Measurements from ENCODE around the gene RREB1.

Gene RREB1

DNA sequence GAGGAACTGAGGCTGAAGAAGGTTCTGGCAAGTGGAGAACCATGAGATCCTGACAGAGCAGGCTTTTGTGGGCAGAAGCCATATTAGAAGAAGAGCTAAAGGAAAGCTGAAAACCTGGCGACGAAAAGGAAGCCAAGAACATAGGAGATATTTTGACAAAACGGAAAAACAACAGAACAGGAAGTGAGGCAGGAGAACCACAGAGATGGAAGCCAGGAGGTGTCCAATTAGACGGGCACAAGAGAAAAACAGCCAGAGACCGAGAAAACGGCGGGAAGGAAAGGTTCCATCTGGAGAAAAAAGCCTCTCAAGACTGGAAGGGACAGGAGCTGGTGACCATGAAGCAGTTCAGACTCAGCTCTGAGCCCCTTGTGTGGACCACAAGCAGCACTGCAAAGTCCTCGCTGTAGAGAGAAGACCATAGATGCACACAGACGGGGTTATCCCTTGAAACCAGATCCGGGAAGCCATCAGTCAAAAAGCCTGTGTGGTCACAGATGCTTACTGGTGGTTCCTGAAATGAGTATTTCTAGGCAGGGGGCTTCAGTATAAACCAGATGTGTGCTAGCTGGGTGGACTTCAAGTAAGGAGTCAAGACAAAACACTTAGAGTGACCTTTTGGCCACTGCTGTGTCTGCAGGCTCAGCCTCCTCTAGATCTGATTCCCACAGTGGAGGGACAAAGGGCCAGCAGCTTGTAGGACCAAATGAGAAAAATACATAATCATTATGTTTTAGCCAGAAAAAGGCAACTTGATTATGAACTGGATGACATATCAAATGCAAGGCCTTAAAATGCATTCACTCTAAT lies 174.5 kb downstream of the RREB1 start:
- TF ChIP-seq, protein P1, sequence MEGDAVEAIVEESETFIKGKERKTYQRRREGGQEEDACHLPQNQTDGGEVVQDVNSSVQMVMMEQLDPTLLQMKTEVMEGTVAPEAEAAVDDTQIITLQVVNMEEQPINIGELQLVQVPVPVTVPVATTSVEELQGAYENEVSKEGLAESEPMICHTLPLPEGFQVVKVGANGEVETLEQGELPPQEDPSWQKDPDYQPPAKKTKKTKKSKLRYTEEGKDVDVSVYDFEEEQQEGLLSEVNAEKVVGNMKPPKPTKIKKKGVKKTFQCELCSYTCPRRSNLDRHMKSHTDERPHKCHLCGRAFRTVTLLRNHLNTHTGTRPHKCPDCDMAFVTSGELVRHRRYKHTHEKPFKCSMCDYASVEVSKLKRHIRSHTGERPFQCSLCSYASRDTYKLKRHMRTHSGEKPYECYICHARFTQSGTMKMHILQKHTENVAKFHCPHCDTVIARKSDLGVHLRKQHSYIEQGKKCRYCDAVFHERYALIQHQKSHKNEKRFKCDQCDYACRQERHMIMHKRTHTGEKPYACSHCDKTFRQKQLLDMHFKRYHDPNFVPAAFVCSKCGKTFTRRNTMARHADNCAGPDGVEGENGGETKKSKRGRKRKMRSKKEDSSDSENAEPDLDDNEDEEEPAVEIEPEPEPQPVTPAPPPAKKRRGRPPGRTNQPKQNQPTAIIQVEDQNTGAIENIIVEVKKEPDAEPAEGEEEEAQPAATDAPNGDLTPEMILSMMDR (conservative IDR thresholded peaks at IDR 0.05; ENCODE audit: low read length), result no peak
- no peak for DNase-seq (ENCODE audit: low read depth)
- no peak overlapping the region for H3K4me3 ChIP-seq (ENCODE audit: low read length)

DNA sequence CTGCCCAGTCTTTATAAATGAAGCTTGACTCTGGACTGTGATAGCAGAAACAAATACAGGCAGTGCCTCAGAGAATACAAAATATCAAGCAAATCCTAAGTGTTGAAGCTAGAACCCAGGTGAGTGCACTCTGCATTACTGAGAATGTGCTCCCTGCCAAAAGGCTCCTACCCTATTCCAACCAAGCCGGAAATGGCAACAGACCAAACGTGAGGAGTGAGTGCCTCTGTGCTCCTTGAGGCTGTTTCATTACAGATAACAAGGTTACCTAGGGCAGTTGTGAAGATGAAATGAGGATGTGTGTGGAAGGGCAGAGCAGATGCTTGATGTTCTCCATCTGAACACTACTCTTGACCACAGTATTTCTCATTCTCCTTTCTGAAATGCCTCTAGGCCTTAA lies 175.9 kb downstream of the RREB1 start:
- TF ChIP-seq, protein P1 (conservative IDR thresholded peaks at IDR 0.05; ENCODE audit: low read length), result no peak
- no peak for DNase-seq (ENCODE audit: low read depth)
- H3K4me3 ChIP-seq (ENCODE audit: low read length), result no peak overlapping the region

DNA sequence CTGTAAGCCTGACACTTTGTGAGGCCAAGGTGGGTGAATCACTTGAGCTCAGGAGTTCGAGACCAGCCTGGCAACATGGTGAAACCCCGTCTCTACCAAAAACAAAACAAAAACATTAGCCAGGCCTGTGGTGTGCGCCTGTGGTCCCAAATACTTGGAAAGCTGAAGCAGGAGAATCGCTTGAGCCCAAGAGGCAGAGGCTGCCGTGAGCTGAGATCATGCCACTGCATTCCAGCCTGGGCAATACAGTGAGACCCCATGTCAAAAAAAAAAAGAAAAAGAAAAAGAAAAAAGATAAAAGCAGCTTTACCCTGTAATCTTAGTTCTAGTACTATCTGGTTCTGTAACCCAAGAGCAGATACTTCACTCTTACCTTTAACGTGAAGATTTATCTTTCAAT lies 177.7 kb downstream of the RREB1 start:
- TF ChIP-seq, protein P1 (conservative IDR thresholded peaks at IDR 0.05; ENCODE audit: low read length), result no peak
- DNase-seq (ENCODE audit: low read depth), result no peak
- H3K4me3 ChIP-seq (ENCODE audit: low read length), result no peak overlapping the region

DNA sequence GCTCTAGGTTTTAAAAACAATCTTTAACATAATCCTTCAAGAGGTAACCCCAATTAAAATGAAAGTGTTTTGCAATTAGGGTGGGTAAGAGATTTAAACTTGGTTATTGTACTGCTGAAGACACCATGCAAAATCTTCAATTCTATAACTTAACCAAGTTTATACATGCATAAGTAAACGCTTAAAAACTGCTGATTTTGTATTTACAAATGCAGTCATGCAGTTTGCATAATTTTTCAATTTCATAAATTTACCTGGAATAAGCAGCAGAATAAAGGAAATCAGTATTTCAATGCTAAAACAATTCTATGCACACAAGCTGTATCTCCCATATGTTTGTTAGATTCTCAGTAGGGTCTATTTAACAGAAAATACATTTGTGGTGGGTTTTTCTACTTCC lies 182.3 kb downstream of the RREB1 start:
- TF ChIP-seq, protein P1 (conservative IDR thresholded peaks at IDR 0.05; ENCODE audit: low read length), result no peak
- no peak overlapping the region for H3K4me3 ChIP-seq (ENCODE audit: low read length)
- DNase-seq (ENCODE audit: low read depth), result no peak

DNA sequence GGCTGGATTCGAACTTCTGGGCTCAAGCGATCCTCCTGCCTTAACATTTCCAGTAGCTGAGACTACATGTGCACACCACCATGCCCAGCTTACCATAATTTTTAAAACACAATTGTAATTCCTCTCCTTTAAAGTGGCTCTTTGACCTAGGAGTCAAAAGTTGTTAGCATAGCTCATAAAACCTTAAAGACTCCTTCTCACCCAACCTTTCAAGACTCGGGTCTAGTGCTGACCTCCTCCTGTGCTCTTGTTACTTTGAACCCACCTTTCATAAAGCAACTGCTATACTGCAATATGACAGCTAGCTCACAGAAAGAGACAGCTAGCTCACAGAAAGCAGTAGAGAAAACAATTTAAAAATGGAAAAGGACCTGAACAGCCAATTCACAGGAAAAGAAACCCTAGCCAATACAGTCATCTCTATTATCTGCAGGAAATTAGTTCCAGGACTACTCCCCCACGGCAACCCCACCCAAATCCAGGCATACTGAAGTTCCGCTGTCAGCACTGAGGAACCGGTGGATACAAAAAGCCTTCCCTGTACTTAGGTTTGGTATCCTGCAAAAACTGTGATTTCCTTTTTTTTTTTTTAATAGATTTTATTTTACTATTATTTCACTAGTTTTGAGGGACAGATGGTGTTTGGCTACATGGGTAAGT lies 185.0 kb downstream of the RREB1 start:
- H3K4me3 ChIP-seq (ENCODE audit: low read length), result no peak overlapping the region
- peak; percentile 25 for DNase-seq (ENCODE audit: low read depth)
- TF ChIP-seq, protein P1 (conservative IDR thresholded peaks at IDR 0.05; ENCODE audit: low read length), result no peak

DNA sequence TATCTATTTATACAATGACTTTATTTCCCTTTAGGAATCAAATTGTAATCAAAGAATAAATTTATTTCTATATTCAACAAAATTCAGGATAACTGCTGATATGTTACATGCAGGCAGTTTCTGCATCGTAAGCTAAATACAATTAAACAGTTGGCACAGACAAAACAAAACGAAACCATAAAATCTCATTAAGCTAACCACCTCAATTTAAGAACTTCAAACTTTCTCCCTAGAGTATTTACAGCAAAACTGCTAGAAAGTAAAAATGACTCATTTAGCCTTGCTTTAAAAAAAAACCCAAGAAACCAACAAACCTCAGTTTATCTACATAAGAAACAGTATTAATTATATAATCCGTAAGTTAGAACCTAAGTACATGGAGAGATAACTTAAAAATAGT lies 188.2 kb downstream of the RREB1 start:
- no peak for DNase-seq (ENCODE audit: low read depth)
- no peak overlapping the region for H3K4me3 ChIP-seq (ENCODE audit: low read length)
- TF ChIP-seq, protein P1 (conservative IDR thresholded peaks at IDR 0.05; ENCODE audit: low read length), result no peak

DNA sequence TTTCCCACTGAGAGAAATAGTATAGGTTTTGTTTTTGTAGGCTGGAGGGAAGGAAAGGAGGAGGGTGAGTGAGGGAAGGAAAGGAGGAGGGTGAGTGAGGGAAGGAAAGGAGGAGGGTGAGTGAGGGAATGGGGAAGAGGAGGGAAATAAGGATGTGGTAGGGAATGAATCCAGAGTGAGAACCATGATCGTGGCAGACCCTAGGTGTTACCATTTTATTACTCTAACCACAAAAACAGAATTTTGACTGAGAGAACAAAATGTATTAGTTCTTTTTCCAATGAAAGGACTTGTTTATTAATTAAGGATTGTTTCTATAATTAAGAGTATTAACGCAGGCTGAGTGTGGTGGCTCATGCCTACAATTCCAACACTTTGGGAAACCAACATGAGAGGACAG lies 188.8 kb downstream of the RREB1 start:
- TF ChIP-seq, protein P1 (conservative IDR thresholded peaks at IDR 0.05; ENCODE audit: low read length), result no peak
- DNase-seq (ENCODE audit: low read depth), result no peak
- H3K4me3 ChIP-seq (ENCODE audit: low read length), result no peak overlapping the region

All from AG10803 (cell line).